GM08714 (cell line): Measurements from ENCODE around the gene TAPBP.
"Not testable (repeated sequence)": the region's sequence is repeated elsewhere in the genome, so short reads cannot be mapped to it uniquely, and the experiment has no call there.

Experiments used
- H3K4me3 ChIP-seq: fragments of 200-500 bp; sonication (Bioruptor generic); 2 replicates; pipeline ENCODE4 v1.5.1; 2014; ENCODE audit warnings: mild to moderate bottlenecking, low read length, inconsistent platforms
- ZNF274 ChIP-seq: IDR thresholded peaks from 2 replicates; pipeline ENCODE4 v1.6.1; 2012; ENCODE audit warnings: mild to moderate bottlenecking, low read depth, low read length

Gene TAPBP

DNA sequence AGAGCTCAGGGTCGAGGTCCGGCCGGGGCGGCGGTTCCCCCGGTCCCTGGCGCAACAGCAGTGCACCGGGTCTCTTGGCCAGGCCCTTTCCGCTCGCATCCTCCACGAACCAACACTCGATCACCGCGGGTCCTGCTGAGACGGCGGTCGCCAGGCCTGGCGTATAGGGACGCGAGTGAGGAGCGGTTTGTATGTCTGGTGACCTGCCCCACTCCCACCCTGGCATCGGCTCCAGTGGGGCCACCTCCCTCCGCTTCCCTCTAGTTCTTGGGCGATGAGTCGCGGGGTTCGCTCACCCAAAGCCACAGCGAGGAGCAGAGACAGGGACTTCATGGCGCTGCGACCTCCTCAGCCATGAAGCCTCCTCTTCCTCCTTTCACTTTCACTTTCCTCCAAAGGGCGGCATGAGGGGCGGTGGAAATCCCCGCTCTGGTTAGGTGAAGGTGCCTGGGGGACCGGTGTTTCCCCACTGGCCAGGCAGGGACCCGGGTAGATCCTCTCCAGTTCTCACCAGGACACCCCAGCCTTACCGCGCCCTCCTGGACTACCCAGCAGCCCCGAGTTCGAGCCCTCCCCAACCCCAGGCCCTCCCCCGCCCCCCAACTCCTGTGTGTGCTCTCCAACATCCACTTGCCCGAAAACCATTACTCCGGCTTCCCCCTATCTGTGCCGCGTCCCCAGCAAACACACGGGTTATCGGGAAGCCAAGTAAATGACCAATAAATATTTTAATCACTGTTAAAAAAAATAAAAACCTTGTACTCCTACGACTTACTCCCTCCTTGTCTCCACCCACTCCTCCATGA lies at the start of gene TAPBP:
TSS of gene TAPBP (minus strand) at position 370 of the 806 bp plus-strand sequence. CDS start at position 333, 37 bp downstream.
- no peak for TF ChIP-seq ZNF274
- H3K4me3 ChIP-seq, result peak within 1 kb of the TSS; percentile 84

DNA sequence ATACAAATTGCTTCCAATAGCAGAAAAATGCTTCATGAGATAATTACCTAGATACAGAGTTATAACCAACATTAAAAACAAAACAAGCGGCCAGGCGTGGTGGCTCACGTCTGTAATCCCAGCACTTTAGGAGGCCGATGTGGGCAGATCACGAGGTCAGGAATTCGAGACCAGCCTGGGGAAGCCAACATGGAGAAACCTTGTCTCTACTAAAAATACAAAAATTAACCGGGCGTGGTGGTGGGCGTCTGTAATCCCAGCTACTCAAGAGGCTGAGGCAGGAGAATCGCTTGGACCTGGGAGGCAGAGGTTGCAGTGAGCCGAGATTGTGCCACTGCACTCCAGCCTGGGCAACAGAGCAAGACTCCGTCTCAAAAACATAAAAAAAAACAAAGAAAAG lies 49.6 kb upstream of the TAPBP start:
- not testable (repeated sequence) for H3K4me3 ChIP-seq

DNA sequence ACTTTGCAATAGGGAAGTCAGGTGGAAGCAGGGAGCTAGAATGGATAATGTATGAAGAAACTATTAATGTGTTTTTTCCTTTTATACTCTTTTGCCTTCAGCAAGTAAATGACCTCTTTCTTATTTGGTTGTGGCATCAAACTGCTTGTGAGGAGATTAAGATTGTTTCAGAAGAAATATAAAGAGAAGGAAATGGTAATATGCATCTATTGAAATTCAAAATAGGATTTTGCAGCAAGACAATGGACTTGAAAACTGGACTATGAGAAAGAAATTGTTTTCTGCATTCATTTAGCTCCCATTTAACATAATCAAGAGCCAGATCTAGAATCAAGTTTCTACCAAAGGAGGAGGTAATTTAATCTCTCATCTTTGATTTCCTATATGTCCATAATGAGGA lies 45.5 kb upstream of the TAPBP start:
- no peak for TF ChIP-seq ZNF274
- H3K4me3 ChIP-seq, result no peak overlapping the region

DNA sequence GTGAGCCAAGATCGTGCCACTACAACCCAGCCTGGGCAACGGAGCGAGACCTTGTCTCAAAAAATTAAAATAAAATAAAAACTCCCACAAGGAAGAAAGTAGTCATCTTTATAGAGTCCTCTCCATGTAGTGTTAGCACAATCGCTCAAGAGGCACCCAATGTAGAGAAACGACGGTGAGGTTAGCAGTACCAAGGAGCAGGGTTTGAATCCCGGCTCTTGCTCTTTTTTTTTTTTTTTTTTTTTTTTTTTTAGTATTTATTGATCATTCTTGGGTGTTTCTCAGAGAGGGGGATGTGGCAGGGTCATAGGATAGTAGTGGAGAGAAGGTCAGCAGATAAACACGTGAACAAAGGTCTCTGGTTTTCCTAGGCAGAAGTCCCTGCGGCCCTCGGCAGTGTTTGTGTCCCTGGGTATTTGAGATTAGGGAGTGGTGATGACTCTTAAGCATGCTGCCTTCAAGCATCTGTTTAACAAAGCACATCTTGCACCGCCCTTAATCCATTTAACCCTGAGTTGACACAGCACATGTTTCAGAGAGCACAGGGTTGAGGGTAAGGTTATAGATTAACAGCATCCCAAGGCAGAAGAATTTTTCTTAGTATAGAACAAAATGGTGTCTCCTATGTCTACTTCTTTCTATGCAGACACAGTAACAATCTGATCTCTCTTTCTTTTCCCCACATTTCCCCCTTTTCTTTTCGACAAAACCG lies 43.4 kb upstream of the TAPBP start:
- not testable (repeated sequence) for H3K4me3 ChIP-seq

DNA sequence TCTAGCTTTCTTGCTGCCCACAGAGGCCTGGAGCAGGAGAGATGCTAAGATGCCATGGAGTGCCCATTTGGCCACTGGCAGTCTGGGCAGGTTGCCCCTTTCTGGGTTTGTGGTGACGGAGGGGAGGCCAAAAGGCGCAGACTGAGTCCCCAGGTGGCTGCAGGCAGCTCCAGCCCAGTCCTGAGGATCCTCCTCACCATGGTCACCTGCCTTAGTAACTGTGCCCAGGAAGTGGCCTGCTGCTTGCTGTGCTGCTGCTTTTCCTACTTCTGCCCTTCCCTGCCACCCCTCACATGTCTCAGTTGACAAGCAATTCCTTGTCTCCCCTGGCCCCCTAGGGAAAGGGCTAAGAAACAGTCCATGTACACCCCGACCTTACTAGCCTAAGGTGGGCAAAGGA lies 42.4 kb upstream of the TAPBP start:
- H3K4me3 ChIP-seq, result no peak overlapping the region
- TF ChIP-seq ZNF274, result no peak

DNA sequence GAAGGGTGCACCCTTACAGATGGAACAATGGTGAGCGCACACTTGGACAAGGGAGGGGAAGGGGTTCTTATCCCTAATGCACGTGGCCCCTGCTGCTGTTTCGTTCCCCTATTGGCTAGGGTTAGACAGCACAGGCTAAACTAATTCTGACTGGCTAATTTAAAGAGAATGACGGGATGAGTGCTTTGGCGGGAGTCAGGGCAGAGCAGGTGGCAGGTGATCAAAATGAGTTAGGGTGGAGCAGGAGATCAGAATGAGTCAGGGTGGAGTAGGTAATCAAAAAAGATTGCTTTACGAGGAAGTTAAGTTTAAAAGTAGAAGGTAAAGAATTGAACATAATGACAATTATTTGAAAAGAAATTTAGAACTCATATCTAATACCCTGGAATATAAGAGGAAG lies 42.0 kb upstream of the TAPBP start:
- H3K4me3 ChIP-seq, result not testable (repeated sequence)

DNA sequence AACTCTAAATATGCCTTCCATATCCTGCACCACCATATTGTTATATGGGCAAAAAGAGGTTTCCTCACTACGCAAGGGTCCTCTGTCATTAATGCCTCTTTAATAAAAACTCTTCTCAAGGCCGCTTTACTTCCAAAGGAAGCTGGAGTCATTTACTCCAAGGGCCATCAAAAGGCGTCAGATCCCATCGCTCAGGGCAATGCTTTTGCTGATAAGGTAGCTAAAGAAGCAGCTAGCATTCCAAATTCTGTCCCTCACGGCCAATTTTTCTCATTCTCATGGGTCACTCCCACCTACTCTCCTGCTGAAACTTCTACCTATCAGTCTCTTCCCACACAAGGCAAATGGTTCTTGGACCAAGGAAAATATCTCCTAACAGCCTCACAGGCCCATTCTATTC lies 33.9 kb upstream of the TAPBP start:
- no peak overlapping the region for H3K4me3 ChIP-seq
- TF ChIP-seq ZNF274, result no peak

DNA sequence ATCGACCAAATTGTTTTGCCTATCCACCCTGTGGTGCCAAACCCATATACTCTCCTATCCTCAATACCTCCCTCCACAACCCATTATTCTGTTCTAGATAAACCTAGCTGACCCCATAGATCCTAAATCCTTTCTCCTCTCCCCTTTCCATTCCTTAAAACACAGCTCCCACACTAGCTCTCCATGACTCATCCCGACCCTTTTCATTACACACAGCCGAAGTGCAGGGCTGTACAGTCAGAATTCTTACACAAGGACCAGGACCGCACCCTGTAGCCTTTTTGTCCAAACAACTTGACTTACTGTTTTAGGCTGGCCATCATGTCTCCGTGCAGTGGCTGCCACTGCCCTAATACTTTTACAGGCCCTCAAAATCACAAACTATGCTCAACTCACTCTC lies 33.1 kb upstream of the TAPBP start:
- not testable (repeated sequence) for H3K4me3 ChIP-seq

DNA sequence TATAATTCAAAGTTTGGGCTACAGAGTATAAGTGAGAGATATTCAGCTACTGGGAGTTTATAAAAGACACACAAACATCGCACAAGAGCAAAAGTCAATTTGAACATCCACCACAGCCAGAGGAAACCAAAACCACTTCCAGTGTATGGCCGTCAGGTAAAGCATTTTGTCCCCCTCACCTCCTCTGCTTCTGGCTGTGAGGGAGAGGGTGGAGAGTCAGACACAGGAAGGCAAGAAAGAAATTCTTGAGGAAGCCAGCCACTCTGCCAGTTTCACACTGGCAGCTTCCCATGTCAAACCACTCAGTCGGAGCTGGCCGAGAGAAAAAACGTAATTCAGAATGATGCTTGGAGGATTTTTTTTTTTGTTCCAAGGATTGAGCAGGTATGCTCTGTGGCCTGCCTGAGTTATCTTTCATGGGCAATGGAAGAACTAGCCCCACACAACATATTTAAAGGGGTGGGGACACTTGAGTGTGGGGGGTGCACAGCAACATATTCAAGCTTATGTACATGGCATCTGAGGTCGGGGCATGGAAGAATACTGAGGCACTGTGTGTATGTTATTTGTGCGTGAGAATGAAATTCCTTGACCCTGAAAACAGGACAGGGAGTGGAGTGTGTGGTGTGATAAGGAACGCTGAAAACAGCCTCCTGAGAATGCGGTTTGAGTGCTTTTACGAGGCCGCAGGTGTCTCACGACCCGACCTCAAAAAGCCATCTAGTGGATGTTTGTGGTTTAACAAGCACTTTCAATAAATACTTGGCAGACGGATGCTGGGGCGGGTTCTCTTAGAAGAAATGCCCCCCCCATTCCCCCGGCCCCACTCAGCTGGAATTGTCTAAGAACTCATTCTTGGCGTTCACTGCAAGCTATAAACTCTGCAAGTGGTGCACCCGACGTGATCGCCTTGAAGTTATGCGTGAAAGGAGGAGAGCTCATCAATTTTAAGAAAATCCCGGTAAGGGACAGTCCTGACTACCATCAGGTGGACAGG lies 31.1 kb upstream of the TAPBP start:
- TF ChIP-seq ZNF274, result no peak
- peak overlapping the region; percentile 25; the same call in 1 of the 2 replicates for H3K4me3 ChIP-seq

DNA sequence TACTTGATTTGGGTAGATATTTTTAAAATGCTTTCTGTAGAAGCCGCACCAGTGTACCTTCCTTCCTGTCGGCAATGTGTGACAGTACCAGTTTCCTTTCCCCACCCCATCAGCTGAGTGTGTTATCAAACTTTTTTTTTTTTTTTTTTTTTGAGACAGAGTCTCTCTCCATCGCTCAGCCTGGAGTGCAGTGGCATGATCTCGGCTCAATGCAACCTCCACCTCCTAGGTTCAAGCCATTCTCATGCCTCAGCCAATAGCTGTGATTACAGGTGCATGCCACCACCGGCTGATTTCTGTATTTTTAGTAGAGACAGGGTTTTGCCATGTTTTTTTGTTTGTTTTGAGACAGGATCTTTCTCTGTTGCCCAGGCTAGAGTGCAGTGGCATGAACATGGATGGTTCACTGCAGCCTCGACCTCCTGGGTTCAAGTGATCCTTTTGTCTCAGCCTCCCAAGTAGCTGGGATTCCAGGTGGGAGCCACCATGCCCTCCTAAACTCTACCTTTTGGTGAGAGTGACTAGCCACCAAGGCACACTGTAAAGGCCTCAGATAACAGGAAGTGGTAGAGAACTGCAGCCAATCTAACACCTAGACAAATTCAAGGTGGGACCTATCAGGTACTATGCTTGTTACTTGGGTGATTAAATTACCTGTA lies 30.2 kb upstream of the TAPBP start:
- H3K4me3 ChIP-seq, result peak overlapping the region; percentile 21; the same call in 1 of the 2 replicates
- no peak for TF ChIP-seq ZNF274

DNA sequence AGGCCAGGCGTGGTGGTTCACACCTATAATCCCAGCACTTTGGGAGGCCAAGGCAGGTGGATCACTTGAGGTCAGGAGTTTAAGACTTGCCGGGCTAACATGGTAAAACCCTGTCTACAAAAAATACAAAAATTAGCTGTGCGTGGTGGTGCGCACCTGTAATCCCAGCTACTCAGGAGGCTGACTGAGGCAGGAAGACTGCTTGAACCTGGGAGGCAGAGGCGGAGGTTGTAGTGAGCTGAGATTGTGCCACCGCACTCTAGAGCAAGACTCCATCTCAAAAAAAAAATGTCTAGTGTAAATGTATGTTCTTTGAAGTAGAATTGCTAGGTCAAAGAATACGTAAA lies 29.7 kb upstream of the TAPBP start:
- not testable (repeated sequence) for H3K4me3 ChIP-seq

DNA sequence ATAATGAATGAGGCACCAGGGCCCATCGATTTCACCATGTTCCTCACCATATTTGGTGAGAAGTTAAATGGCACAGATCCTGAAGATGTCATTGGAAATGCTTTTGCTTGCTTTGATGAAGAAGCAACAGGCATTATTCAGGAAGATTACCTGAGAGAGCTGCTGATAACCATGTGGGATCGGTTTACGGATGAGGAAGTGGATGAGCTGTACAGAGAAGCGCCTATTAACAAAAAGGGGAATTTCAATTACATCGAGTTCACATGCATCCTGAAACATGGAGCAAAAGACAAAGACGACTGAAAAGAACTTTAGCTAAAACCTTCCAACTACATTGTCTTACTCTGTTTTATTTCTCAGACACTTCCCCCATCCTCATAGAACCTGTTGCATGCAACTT lies 25.3 kb upstream of the TAPBP start:
- no peak for TF ChIP-seq ZNF274
- H3K4me3 ChIP-seq, result no peak overlapping the region

DNA sequence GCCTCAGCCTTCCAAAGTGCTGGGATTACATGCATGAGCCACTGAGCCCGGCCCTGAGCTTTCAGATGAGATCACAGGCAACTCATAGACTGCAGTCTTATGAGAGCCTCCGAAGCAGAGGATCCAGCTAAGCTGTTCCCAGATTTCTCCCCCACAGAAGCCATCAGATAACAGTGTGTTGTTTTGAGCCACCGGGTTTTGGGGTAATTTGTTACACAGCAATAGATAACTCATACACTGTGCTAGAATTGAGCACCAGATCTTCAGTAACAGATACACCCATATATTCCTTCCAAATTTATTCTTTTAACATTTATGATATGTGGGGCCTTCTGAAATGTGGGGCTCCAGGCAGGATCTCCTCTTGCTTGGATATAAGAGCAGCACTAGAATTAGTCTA lies 22.6 kb upstream of the TAPBP start:
- TF ChIP-seq ZNF274, result no peak
- no peak overlapping the region for H3K4me3 ChIP-seq

DNA sequence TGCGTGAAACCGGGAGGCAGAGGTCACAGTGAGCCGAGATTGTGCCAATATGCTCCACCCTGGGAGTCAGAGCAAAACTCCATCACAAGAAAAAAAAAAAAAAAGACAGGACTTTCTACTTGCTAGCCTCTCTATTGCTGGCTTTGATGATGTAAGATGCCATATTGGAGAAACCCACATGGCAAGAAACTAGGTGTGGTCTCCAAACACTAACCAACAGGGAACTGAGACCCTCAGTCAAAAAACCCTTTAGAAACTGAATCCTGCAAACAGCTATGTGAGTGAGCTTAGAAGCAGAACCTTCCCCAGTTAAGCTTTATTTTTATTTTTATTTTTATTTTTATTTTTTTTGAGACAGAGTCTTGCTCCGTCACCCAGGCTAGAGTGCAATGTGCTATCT lies 22.0 kb upstream of the TAPBP start:
- no peak for TF ChIP-seq ZNF274
- H3K4me3 ChIP-seq, result no peak overlapping the region
